HG02973 (cell line): Measurements from ENCODE around the gene MYL9.
"Not testable (repeated sequence)": the region's sequence is repeated elsewhere in the genome, so short reads cannot be mapped to it uniquely, and the experiment has no call there.

Source experiments
- ATAC-seq: cut with Tn5 transposase; IDR thresholded peaks from one replicate; pipeline ENCODE4 v1.9.1; 2021; ENCODE audit warnings: moderate library complexity; ENCODE audit not compliant: unreplicated experiment

The MYL9 gene

DNA sequence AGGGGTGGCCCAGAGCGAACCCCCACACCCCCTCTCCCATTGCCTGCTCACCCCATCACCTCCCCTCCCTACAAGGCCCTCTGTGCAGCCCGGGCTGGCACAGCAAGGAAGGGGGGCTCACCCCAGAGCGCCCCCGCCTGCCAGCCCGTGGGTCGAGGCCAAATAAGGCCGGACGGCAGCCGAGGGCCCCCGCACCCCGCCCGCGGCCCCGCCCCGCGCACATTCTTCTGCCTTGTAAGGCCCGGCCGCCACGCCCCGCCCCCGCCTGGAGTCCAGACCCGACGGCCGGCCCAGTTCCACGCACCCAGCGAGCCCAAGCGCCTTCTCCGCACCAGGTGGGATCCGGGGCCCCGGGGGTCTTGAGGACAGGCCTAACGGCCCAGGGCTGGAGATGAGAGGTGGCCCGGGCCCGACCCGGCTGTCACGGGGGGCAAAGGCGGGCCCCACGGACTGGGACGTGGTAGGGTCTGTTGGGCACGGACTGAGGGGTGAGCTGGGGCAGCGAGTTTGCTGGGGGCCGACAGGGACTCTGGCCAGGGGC, at the start of gene MYL9:
TSS of gene MYL9 (plus strand) at position 293 of the 541 bp plus-strand sequence. CDS start 3,366 bp downstream, outside the sequence.
- no peak for ATAC-seq

DNA sequence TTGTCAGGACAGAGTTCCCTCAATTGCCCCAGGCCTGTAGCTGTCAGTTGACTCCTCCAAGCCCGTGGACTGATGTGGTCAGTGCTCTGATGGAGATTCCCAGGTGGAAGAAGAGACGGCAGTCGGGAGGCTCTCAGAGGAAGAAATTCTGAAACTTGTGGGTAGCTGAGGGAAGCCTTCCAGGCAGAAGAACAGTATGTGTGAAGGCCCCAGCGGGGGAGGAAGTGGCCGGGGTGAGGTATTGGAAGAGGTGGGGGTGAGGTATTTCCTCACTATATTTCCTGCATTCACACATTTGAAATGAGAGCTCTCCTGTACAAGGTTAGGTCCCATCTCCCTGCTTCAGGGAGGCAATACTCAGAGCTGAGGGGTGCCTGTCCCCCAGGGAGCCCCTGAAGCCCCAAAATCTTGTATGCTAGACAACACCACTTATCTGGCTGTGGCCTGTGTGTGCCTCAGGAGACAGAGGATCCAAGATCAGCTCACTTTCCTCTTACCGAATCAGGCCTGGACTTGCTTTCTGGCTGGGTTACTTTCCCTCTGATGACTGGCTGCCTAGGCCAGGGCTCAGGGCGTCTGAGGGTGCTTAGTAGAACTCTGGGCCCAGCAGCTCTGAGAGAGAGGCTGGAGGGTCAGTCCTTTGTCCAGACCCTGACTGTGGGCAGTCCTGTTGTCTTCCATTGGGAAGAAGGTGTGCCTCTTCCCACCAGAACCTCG, 49.3 kb upstream of the MYL9 start:
- no peak for ATAC-seq

DNA sequence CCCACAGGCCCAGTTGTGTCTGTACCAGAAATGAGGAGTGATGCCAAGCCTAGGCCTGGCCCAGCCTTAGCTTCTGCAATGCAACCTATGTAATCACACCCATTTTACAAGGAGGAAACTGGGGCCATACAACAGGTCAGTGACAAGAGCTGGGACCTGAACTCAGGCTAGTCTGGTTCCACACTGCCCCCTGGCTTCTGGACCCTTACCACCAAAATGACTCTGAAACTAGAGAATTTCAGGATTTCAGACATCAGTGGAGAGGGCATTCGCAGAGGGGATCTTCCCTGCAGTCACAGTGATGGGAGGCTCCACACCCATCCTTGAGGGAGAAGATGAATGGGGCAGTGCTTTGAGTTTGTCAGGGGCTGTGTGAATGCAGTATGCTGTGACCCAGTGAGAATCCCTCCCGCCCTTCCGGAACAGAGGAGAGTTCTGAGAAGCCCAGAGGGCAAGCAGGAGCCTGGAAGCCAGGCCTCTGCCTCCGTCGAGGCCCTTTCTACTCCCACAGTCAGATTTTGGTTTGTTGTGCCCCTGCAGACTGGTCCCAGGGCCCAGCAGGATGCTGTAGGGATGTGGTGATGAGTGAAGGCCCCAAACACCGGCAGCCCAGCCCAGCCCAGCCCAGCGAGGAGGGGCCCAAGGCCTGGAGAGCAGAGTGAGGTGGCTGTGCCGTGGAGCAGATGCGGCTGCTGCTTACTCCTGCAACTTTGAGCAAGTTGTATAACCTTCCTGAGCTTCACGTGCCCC, 48.1 kb upstream of the MYL9 start:
- ATAC-seq, result no peak

DNA sequence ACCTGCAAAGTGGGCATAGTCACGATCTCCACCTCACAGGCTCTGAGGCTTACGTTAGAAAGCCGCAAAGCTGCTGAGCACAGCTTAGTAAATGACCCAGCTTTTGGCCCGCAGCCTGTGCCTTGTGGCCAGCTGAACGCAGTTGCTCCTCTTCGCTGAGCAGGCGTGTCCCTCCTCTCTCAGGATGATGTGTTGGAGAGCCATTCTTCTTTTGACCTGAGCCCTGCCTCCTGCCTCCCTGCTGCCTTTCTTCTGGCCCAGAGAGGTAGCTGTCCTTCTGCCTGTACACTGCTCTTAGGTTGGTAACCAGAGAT, 47.6 kb upstream of the MYL9 start:
- ATAC-seq, result no peak

DNA sequence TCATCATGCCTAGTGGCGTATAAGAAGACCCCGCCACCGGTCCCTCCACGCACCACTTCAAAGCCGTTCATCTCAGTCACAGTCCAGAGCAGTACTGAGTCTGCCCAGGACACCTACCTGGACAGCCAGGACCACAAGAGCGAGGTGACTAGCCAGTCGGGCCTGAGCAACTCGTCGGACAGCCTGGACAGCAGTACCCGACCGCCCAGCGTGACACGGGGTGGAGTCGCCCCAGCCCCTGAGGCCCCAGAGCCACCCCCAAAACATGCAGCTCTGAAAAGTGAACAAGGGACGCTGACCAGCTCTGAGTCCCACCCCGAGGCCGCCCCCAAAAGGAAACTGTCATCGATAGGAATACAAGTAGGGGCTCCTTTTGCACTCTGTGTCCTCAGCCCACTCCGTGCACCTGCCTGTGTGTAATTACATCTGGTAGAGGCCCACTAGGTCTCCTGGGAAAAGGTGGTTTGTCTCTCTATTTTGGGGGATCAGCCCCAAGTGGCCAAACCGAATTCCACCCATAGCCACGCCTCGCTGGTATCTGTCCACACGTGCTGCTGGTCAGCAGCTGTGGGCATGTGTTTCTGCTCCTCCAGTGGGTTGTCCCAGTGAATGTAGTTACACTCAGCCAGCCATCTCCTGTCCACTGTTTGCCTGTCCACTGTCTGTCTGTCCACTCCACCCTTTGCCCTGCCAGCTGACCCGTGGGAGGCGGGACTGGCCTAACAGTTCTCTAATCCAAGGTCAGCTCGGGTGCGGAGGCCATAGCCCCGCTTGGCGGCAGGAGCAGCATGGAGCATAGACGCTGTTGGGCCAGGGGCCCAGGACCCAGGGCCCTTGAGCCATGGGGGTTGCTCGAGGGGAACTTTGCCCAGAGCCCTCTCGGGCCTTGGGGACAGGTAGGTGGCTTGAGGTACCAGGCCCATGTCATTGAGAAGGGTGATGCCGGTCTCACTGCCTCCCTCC, 44.3 kb upstream of the MYL9 start:
- no peak for ATAC-seq

DNA sequence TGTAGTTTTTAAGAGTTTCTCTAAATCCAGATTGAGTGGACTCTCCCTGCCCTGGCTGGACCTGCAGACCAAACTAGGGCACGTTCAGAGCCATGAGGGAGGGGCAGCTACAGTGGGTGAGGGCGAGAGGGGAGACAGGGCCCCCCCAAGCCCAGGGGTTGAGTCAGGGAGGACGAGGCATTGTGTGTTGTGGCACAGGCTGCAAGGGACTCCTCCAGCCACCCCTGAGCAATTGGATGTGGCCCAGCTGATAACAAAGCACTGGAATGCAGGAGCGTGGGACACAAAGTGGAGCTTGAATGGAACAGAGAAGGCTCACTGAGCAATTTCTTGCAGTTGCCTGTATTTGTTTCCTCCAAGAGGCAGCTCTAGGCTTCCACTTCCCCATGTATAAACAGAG, 43.5 kb upstream of the MYL9 start:
- ATAC-seq, result no peak

DNA sequence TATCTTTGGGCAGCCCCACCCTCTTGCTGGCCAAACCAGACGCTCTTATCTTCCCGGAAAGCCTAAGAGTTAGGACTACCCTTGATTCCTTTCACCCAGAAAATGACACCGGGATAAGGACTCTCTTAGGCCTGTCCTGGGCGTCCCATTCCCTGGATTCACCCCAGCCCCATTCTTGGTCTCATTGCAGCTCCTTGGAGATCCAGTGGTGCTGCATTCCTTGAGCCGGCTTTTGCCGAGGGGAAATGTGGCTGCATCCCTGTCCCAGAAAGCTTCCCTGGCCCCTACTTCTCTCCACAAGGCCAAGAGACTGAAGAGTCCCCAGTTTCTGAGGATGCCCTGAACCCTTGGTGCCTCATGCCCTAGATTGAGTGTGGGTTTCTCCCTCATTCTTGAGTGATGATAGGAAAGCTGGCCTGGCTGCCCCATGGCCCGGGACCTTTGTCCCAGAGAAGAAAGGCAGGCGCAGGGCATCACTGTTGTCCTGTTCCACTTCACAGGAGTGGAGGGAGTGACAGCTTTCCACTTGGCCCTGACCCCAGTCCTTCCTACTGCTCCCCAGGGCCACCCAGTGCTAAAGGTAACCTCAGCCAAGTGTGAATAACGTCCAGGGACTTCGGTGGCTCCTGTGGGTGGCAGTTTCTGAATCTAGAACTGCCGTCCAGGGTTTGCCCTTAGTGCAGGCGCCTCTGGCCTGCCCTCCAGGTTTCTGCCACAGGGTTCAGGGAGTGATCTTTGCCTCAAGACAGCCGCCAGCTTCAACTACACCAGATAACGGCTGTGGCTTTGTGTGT, 42.7 kb upstream of the MYL9 start:
- ATAC-seq, result no peak

DNA sequence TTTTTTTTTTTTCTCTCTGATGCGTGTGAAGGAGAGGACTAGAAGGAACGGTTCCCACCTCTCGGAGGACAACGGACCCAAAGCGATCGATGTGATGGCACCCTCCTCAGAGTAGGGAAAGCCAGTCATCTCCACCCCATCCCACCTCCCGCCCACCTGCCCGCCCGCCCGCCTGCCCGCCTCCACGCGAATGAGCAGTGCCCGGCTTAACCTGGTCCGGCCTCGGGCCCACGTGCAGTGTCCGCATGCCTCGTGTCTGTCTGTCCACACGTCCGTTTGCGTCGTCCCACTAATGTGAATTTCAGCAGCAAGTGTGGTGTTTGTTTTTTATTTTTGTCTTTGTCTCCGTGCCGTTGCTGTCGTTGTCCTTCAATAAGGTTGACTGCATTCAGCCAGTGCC, 42.1 kb upstream of the MYL9 start:
- ATAC-seq, result no peak

DNA sequence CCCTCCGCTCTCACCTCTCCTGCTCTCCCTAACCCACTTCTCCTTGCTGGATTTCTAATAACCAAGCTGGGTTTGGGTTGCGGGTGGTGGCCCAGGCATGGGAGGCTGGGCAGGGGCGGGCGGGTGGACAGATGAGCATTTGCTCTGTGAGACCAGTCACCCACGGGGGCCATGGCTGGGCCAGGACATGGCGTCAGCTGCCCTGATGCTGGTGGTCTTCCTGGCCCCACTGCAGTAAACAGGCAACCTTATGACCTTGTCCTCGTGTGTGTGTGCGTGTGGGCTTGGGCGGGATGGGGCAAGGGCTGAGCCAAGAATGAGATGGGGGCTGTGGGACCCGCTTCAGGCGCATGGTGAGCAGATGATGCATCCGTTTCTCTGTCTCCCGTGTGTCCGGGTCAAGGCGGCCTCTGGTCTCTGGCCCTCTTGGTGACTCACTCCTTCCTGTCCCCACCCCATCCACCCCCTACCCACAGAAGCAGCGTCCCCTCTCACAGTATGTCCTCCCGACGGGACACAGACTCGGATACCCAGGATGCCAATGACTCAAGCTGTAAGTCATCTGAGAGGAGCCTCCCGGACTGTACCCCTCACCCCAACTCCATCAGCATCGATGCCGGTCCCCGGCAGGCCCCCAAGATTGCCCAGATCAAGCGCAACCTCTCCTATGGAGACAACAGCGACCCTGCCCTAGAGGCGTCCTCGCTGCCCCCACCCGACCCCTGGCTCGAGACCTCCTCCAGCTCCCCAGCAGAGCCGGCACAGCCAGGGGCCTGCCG, 41.4 kb upstream of the MYL9 start:
- no peak for ATAC-seq

DNA sequence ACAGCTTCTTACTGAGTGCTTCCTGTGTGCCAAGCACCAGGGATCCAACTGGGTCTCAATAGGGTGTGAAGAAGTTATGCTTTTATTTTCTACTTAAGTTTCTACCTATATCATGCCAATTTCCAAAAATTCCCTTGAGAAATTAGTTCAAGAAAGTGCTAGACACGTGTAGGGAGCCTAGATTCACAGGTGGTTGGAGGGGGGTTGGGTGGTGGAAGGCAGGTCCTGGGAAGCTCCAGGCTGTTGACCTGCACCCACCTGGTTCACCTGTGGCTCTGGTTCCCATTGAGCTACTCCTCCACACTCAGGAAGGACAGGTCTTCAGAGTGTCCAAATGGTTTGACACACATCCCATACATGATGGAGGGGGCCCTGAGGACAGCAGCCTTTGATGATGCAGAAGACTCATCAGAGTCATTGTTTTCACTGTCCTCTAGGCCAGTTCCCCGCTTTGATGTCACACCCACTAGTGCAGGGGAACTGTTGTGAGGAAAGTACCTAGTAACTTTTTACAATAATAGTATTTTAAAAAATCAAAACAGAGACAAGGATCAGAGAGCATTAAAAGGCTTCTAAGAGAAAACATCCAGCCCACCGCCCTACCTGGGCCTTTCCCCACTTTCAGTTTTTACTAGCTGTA, 39.8 kb upstream of the MYL9 start:
- no peak for ATAC-seq

DNA sequence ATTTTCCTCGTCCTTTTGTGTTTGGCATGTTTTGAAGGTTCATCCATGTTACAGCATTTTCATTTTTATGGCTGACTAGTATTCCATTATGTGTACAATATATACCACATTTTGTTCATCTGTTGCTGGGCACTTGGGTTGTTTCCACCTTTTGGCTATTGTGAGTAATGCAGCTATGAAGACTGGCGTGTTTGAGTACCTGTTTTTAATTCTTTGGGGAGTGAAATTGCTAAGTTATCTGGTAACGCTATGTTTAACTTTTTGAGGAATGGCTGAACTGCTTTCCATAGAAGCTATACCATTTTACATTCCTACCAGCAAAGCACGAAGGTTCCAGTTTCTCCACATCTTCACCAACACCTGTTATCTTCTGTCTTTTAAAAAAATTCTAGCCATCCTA, 37.0 kb upstream of the MYL9 start:
- ATAC-seq, result no peak

DNA sequence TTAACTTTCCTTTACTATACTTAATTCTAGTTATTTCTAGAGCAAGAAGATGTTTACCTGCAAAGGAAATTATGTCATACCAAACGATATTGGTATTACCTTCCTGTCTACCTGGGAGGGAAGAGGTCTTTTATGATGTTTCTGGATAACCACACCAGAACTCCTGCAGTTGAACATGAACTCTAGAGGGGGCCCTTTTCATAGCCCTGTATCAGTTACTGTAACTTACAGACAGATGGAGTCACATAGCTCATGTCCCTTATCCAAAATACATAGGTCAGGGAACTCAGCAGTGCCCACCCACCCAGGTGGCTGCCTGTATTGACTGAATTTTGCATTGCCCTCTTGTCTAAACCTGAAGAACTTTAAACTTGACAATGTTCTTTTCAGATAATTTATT, 35.1 kb upstream of the MYL9 start:
- ATAC-seq, result no peak

DNA sequence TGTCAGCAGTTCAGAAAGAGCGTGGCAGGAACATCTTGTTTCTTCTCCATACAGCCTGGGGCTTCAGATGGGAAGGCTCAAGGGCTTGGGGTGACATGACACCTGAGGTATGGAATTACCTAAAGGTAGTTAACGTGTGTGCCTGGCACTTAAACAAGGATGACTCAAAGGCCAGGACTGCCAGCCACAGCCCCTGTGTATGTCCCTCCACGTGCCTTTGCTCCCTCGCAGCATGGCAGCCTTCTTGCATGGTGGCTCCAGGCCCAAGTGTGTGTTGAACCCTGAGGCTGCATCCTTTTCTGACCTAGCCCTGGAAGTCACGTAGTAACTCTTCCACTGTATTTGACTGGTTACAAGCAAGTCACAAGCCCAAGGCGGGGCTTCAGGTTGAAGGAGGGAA, 33.6 kb upstream of the MYL9 start:
- ATAC-seq, result no peak

DNA sequence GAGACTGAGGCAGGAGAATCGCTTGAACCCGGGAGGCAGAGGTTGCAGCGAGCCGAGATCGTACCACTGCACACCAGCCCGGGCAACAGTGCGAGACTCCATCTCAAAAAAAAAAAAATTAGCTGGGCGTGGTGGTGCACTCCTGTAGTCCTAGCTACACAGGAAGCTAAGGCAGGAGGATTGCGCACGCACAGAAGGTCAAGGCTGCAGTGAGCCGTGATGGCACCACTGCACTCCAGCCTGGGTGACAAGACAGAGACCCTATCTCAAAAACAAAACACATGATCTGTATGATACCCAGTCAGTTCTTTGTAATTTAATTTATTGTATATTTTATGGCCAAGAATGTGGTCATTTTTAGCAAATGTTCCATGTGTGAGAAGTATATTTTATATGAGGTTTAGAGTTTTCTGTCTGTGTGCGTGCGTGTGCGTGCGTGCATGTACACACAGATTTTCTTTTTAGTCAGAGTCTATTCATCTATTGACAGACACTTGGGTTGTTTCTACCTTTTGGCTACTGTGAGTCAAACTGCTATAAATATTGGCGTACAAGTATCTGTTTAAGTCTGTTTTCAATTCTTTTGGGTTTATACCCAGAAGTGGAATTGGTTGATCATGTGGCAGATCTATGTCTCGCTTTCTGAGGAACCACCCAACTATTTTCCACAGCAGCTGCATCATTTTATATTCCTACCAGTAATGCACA, 22.2 kb upstream of the MYL9 start:
- ATAC-seq, result no peak

DNA sequence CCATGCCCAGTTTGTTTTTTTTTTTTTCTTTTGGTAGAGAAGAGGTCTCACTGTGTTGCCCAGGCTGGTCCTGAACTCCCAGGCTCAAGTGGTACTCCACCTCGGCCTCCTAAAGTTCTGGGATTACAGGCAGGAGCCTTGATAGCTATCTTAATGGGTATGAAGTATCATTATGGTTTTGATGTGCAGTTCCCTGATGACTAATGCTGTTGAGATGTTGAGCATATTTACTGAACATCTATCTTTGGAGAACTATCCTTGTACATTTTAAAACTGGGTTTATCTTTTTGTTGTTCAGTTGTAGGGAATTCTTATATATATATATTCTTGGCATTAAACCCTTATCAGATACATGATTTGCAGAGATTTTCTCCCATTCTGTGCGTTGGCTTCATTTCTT, 21.4 kb upstream of the MYL9 start:
- no peak for ATAC-seq

DNA sequence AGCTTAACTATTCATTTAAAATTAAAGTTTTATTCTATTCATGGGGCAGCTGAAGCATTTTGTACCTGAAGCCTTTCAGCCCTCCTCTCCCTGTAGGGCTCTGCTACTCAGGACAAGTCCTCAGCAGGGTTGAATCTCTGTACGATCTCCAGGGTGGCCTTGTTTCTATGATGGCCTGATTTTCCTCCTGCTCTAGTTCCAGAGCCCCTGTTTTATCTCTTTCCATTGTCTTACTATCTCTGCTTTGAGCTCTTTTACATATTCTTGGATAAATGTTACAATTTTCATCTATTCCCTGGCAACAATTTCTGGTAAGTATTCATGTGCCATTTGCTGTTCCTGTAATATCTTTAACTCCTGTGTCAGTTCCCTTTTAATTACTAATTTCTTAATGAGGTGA, 19.8 kb upstream of the MYL9 start:
- ATAC-seq, result no peak

DNA sequence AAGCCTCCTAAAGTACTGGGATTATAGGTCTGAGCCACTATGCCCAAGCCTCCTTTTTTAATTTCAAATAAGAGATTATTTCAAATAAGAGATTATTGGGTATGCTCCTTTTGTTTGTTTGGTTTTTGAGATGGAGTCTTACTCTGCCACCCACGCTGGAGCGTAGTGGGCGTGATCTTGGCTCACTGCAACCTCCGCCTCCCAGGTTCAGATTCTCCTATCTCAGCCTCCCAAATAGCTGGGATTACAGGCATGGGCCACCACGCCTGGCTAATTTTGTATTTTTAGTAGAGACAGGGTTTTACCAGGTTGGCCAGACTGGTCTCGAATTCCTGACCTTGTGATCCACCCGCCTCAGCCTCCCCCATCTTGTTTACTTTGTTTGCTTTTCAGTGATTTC, 18.9 kb upstream of the MYL9 start:
- ATAC-seq, result not testable (repeated sequence)

DNA sequence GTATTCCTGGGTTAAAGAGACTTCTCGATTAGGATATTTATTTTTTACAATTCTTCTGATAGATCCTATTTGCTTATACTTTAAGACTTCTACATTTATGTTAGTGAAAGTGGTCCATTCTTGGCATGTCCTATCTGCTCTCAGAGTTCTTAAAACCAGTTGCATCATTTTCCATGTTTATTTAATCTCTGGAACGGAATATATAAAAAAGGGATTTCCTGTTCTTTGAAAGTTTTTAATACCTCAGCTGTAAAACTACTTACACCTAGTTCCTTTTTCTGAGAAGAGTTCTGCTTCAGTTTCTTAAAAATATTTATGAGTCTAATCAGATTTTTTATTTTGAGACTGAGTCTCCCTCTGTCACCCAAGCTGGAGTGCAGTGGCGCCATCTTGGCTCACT, 18.0 kb upstream of the MYL9 start:
- ATAC-seq, result no peak
